Heart left ventricle (tissue), 16 donors: ENCODE measurements around the gene MYL7. TPM values are rescaled to one million over a fixed set of nuclear protein-coding genes. Genes with fewer than 3 reads are reported as not detected.
A peak's percentile ranks its signal among the peaks of the same experiment; 100 is the strongest.

Source experiments
- ATAC-seq, 4 donors: fragments of 200-7000 bp; cut with Tn5 transposase; one replicate each; pipeline ENCODE4 v1.9.1; 2020 to 2022; ENCODE audit warnings: moderate library complexity in 4 of 4, mild to moderate bottlenecking in 3 of 4, moderate number of reproducible peaks in 1 of 4
- DNase-seq, 5 donors: peaks; one replicate each; pipeline ENCODE4 v3.0.0-alpha.2; 2020
- H3K27ac ChIP-seq, 12 donors: fragments of 200-600 bp; sonication (generic) in 4 of 12; one replicate each; pipeline versions ENCODE4 v1.5.0 to v1.8.0; 2016 to 2022; ENCODE audit warnings: mild to moderate bottlenecking in 2 of 12
- H3K27me3 ChIP-seq, 9 donors: fragments of 200-600 bp; sonication (generic) in 2 of 9; one replicate each; pipeline versions ENCODE4 v1.5.1 to v1.8.0; 2016 to 2022; ENCODE audit warnings: mild to moderate bottlenecking in 3 of 9
- H3K36me3 ChIP-seq, 9 donors: fragments of 200-600 bp; sonication (generic) in 2 of 9; one replicate each; pipeline versions ENCODE4 v1.5.0 to v1.8.0; 2018 to 2022; ENCODE audit warnings: mild to moderate bottlenecking in 2 of 9
- H3K4me1 ChIP-seq, 12 donors: fragments of 200-600 bp; sonication (generic) in 4 of 12; one replicate each; pipeline versions ENCODE4 v1.5.0 to v1.8.0; 2016 to 2022; ENCODE audit warnings: mild to moderate bottlenecking in 3 of 12
- H3K4me3 ChIP-seq, 12 donors: fragments of 200-600 bp; sonication (generic) in 4 of 12; one replicate each; pipeline versions ENCODE4 v1.5.0 to v1.8.0; 2017 to 2022; ENCODE audit warnings: mild to moderate bottlenecking in 9 of 12, moderate library complexity in 4 of 12
- H3K9me3 ChIP-seq, 12 donors: fragments of 200-600 bp; sonication (generic) in 4 of 12; one replicate each; pipeline versions ENCODE4 v1.5.0 to v1.8.0; 2016 to 2022; ENCODE audit warnings: mild to moderate bottlenecking in 1 of 12
- CTCF ChIP-seq, 12 donors: fragments of 200-600 bp; sonication (generic) in 4 of 12; IDR thresholded peaks; one replicate each; pipeline versions ENCODE4 v1.5.0 to v1.8.0; 2018 to 2022; ENCODE audit warnings: antibody characterized with exemption in 12 of 12, mild to moderate bottlenecking in 5 of 12
- POLR2A ChIP-seq, 2 donors: fragments of 450-650 bp; IDR thresholded peaks; one replicate each; pipeline ENCODE4 v1.6.1; 2017; ENCODE audit warnings: antibody characterized with exemption in 2 of 2, mild to moderate bottlenecking in 2 of 2, moderate library complexity in 2 of 2
- WGBS, 4 donors: extraction: QIAGEN DNeasy Blood & Tissue Kit in 2 of 4; methylation state at CpG; one replicate each; pipeline versions ENCODE4 v1.1.5 to v1.1.7; 2013 to 2018; 5-methylcytosine and 5-hydroxymethylcytosine counted together
- intact Hi-C, 10 donors: fragments of 100-400 bp; cut with DNase I; formaldehyde crosslinking; loops; one replicate each; pipeline versions ENCODE4 v1.11.1 to v1.14.2; 2022
- polyA plus RNA-seq, 2 donors: library from polyadenylated mRNA; stranded (reverse); fragments of 200-250 nt; gene quantifications; one replicate each; pipeline ENCODE4 v1.2.3, GENCODE V29; 2013
- total RNA-seq, 9 donors: library from RNA; depleted of rRNA in 2 of 9; stranded (reverse); fragments of >200 nt in 2 of 9; fragmentation: NEBNext Ultra II Directional in 3 of 9; extraction: Animal tissue kit (Norgen Biotek cat#: 25700) in 3 of 9; gene quantifications; one replicate each; pipeline versions ENCODE4 v1.1.0 to v1.2.4, GENCODE V29; 2016 to 2023
- donor health status: ischemic (EF 13 %, LVEDD 7.1; RV severe dilation, severe dysfunction).
- donor health status: healthy with polysubstance abuse.
- donor health status: DM: no; HTN: yes; CAD: no.
- donor health status: DM: no; HTN: no; CAD: no.
- donor health status: ischemic (EF 25% LVEDD 6.9; RV normal size, moderate dysfunction).
- donor health status: ischemic (EF 25% LVEDD 5.7; RV mildly dilated, moderate dysfunction).
- donor health status: healthy.
- donor health status: DM: yes; HTN: yes; CAD: no.
- donor health status: ischemic (EF 35%, LVEDD 5.7; RV mildly dilated, moderate dysfunction).
- donor health status: nonischemic (EF 11% LVEDD 7.7; RV severe dilation, severe dysfunction).
- donor health status: DM: yes; HTN: yes; CAD: no.
- donor health status: PGD.
- donor health status: ischemic (EF 29% LVEDD 5.4; RV normal size, mild dysfunction).
- donor health status: nonischemic (EF 23%, LVEDD 6.1; RV moderate dilation, normal function).

Gene MYL7
- total and polyA plus RNA-seq, 11 donors: 975 to 4,037 (median 2,357) TPM

DNA sequence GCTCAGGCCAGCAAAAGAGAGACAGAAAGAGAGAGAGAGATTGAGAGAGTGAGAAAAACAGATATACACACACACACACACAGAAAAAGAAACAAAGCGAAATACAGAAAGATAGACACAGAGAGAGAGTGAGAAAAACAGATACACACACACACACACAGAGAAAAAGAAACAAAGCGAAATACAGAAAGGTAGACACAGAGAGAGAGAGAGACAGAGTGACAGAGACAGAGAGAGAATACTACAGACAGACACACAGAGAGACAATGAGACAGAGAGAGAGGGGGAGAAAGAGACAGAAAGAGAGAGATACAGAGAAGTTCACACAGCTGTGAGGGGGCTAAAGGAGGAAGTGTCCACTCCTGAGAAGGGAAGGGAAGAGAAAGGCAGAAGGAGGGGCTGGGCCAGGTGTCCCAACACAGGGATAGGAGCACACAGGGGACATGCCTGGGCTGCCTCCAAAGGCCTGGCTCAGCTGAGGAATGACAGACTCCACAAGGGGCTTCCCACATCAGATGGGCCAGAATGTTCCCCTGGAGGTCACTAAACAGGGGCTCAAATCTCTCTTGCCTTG is 43.8 kb upstream of the MYL7 start:
- intact Hi-C loops: no loop called here
- Histone ChIP-seq H3K4me1 (no peaks in the 10 kb centered on the region), H3K36me3 (no peaks in the 10 kb centered on the region), H3K4me3 (no peak overlapping the region), H3K27me3 (peaks cover 0 to 11% (median 0%) of the 10 kb centered on the region in 9 donors), H3K27ac (no peak overlapping the region), H3K9me3 (peaks cover 0 to 15% (median 7%) of the 10 kb centered on the region in 12 donors)
- whole genome bisulfite sequencing, 4 donors: 76 to 95% (median 85%) methylated on average over 2 of the region's 2 CpGs
- DNase-seq (no peak), ATAC-seq (no peak)
- TF ChIP-seq POLR2A (IDR thresholded peaks at IDR 0.05): no peak
- no peak for TF ChIP-seq CTCF (IDR thresholded peaks at IDR 0.05)

DNA sequence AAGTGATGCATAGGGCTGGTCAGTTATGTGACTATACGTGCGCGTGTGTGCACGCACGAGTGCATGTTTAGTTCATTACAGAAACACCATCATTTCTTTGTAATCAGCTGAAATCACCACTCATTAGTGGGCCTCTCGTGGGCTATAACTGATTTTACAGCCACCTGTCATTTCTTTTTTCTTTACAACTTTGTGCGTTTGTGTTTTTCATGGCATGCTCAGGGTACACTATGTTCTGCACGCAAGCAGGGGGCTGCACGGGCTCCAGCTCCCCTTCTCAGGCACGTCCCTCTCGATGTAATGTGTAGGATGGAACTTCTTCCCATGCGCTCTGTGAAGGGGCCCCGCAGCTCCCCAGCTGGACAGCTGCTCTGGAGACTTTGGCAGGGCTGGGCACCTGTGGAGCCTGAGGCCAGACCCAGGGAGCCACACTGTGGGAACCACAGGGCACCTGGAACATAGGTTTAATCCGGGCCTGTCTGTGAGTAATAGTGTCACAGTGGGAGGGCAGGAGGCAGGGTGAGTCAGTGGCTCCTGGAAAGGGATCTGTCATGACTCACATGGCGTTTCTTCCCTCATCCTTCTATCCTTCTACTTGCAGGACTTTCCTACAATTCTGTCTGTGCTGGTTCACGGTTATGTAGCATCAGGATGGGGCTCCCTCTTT is 43.2 kb upstream of the MYL7 start:
- no peak overlapping the region for H3K4me3 ChIP-seq
- intact Hi-C loops: no loop called here
- H3K27me3 ChIP-seq: peaks cover 0 to 5% (median 0%) of the 10 kb centered on the region in 9 donors
- TF ChIP-seq CTCF (IDR thresholded peaks at IDR 0.05) (no peak), POLR2A (IDR thresholded peaks at IDR 0.05) (no peak)
- DNase-seq (no peak), ATAC-seq (peak in 2 of 4 donors; percentile 14 to 41)
- no peaks in the 10 kb centered on the region for H3K4me1 ChIP-seq
- H3K9me3 ChIP-seq: peaks cover 0 to 15% (median 7%) of the 10 kb centered on the region in 12 donors
- WGBS, 4 donors: 72 to 80% (median 76%) methylated on average over 16 of the region's 16 CpGs
- no peak overlapping the region for H3K27ac ChIP-seq
- no peaks in the 10 kb centered on the region for H3K36me3 ChIP-seq

DNA sequence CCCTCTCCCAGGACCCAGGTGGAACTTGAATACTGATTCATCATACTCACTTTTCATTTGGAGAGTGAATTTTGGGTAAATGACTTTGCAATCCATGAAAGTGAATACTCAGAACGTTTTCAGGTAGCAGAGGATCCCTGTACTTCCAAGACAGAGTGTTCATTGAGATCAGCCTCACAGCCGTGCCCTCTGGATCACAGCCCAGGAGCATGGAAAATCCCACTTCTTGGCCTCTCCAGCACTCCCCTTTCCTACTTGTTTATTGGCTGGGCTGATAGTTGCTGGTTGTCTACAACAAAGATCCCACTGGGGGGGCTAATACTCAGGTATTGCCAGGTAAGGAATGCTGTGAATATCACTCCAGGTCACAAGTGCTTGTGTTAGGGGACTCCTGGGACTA is 42.3 kb upstream of the MYL7 start:
- peaks cover 0 to 15% (median 7%) of the 10 kb centered on the region in 12 donors for H3K9me3 ChIP-seq
- no peak overlapping the region for H3K27ac ChIP-seq
- ATAC-seq (no peak), DNase-seq (no peak)
- H3K4me3 ChIP-seq: no peak overlapping the region
- no peaks in the 10 kb centered on the region for H3K36me3 ChIP-seq
- TF ChIP-seq POLR2A (IDR thresholded peaks at IDR 0.05): no peak
- no peak for TF ChIP-seq CTCF (IDR thresholded peaks at IDR 0.05)
- intact Hi-C loops: no loop called here
- H3K27me3 ChIP-seq: peaks cover 0 to 5% (median 0%) of the 10 kb centered on the region in 9 donors
- no peaks in the 10 kb centered on the region for H3K4me1 ChIP-seq
- 22 to 47% (median 36%) methylated on average over 2 of the region's 2 CpGs for WGBS, 4 donors

- no peak for DNase-seq
- TF ChIP-seq POLR2A (IDR thresholded peaks at IDR 0.05) (no peak), CTCF (IDR thresholded peaks at IDR 0.05) (no peak)
- no peak for ATAC-seq
- Histone ChIP-seq H3K27me3 (peaks cover 0 to 5% (median 0%) of the 10 kb centered on the region in 9 donors), H3K4me1 (peaks cover 0 to 4% (median 0%) of the 10 kb centered on the region in 12 donors), H3K36me3 (no peaks in the 10 kb centered on the region), H3K4me3 (no peak overlapping the region), H3K9me3 (peaks cover 0 to 15% (median 7%) of the 10 kb centered on the region in 12 donors), H3K27ac (no peak overlapping the region)
- intact Hi-C loops: no loop called here
- WGBS, 4 donors: 75 to 89% (median 79%) methylated on average over 5 of the region's 5 CpGs
Observed at GRCh38 chr7:44182827-44183226, 41.7 kb upstream of the MYL7 start.
